22Rv1 (cell line): Measurements from ENCODE around the gene ZIC2.

Source experiments
- CTCF ChIP-seq: fragments of 450-650 bp; IDR thresholded peaks from 2 replicates; pipeline ENCODE4 v1.5.1; 2017; ENCODE audit warnings: mild to moderate bottlenecking
- ZFX ChIP-seq: fragments of 450-650 bp; IDR thresholded peaks from 2 replicates; pipeline ENCODE4 v1.6.1; 2017; ENCODE audit warnings: antibody characterized with exemption, borderline replicate concordance

GRCh38 chr13:99949679-99950413 is 31.7 kb upstream of the ZIC2 start:
- no peak for TF ChIP-seq CTCF
- TF ChIP-seq ZFX: no peak
